ENCODE results near the gene DNAH17.
"Not testable (repeated sequence)": the region's sequence is repeated elsewhere in the genome, so short reads cannot be mapped to it uniquely, and the experiment has no call there.

DNAH17 gene

DNA sequence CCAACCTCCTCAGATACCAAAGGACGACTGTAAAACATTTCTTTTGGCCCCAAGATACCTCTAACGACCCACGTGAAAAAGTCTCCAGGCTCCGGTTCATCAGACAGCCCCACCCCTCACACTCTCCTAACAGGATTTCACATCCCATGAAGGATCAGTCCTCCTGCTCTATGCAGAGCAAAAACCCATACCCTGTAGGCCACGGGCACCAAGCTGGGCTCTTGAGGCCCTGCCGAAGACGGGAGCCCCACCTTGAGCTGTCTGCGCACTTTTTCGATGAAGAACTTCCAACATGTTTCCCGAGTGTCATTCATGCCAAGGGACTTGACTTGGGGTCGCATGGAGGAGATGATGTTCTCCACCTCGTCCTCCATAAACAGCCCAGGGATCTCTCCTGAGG lies 108.8 kb downstream of the DNAH17 start:
- Histone ChIP-seq H3K36me3 (ENCODE audit: control insufficient read depth, low read length) (no peaks in the 10 kb centered on the region), H3K9me3 (ENCODE audit: control insufficient read depth, insufficient read depth, low read length) (no peaks in the 10 kb centered on the region), H3K4me1 (ENCODE audit: control insufficient read depth, low read length) (no peaks in the 10 kb centered on the region), H4K20me1 (ENCODE audit: control insufficient read depth, insufficient read depth, low read depth, low read length) (no peaks in the 10 kb centered on the region), H3K27me3 (ENCODE audit: control insufficient read depth, low read length) (no peaks in the 10 kb centered on the region), H3K9me2 (replicated peaks; ENCODE audit: control insufficient read depth, low read length) (no peaks in the 10 kb centered on the region), H3K27ac (ENCODE audit: low read depth, low read length) (no peak overlapping the region), H3K79me2 (ENCODE audit: control insufficient read depth, low read length) (no peaks in the 10 kb centered on the region), H3F3A (ENCODE audit: control insufficient read depth, insufficient read depth) (no peaks in the 10 kb centered on the region), H3K4me2 (ENCODE audit: low read length) (no peak overlapping the region), H3K4me3 (ENCODE audit: low read length) (no peak overlapping the region)
- no peak for TF ChIP-seq EZH2phosphoT487 (IDR thresholded peaks at IDR 0.05; ENCODE audit: borderline replicate concordance, low read length)
- TF ChIP-seq, protein P1, sequence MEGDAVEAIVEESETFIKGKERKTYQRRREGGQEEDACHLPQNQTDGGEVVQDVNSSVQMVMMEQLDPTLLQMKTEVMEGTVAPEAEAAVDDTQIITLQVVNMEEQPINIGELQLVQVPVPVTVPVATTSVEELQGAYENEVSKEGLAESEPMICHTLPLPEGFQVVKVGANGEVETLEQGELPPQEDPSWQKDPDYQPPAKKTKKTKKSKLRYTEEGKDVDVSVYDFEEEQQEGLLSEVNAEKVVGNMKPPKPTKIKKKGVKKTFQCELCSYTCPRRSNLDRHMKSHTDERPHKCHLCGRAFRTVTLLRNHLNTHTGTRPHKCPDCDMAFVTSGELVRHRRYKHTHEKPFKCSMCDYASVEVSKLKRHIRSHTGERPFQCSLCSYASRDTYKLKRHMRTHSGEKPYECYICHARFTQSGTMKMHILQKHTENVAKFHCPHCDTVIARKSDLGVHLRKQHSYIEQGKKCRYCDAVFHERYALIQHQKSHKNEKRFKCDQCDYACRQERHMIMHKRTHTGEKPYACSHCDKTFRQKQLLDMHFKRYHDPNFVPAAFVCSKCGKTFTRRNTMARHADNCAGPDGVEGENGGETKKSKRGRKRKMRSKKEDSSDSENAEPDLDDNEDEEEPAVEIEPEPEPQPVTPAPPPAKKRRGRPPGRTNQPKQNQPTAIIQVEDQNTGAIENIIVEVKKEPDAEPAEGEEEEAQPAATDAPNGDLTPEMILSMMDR (IDR thresholded peaks at IDR 0.05; ENCODE audit: low read depth, low read length, poor library complexity, severe bottlenecking), result no peak

DNA sequence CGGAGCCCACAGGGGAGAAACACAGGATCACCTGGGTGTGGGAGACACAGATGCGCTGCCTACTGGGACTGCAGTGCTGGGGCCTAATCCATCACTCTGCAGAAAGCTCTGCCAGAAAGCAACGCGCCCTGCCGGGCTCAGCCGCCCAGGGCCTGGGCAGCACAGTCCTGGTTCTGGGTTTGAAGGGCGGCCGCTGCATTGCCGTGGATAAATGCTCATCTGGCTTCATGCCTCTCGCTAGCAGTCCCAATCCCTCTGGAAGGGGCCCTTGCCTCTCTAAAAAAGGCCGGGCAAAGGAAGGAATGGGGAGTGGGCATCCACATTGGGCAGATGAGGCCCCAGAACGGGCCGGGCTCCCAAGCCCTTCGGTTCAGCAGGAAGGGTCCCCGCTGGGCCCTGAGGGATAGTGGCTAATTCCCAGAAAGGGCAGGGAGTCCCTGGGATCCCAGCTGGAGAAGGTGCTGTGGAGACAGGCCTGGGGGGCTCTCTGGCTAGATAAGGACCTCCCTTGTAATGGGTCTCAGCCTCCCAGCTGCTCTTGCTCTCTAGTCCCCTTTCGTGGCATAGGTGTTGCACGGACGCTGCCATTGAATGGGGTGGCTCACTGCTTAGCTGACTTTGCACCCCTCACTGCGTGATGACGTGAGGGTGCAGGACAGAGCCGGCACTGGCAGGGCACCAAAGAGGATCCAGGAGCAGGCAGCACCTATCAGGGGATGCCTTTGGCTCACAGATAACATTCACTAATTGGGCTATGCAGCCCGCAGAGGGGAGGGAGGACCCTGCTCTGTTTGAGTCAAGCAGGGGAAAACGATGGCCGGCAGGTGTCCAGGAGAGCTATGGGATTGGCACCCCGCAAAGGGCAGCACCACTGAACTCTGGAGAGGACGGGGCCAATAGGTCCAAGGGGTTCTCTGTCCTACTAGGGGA lies 110.1 kb downstream of the DNAH17 start:
- TF ChIP-seq, protein P1 (IDR thresholded peaks at IDR 0.05; ENCODE audit: low read depth, low read length, poor library complexity, severe bottlenecking), result no peak
- TF ChIP-seq EZH2phosphoT487 (IDR thresholded peaks at IDR 0.05; ENCODE audit: borderline replicate concordance, low read length), result no peak
- Histone ChIP-seq H3K27me3 (ENCODE audit: control insufficient read depth, low read length) (no peaks in the 10 kb centered on the region), H3K9me2 (replicated peaks; ENCODE audit: control insufficient read depth, low read length) (no peaks in the 10 kb centered on the region), H3K4me2 (ENCODE audit: low read length) (no peak overlapping the region), H3F3A (ENCODE audit: control insufficient read depth, insufficient read depth) (no peaks in the 10 kb centered on the region), H3K9me3 (ENCODE audit: control insufficient read depth, insufficient read depth, low read length) (no peaks in the 10 kb centered on the region), H3K79me2 (ENCODE audit: control insufficient read depth, low read length) (no peaks in the 10 kb centered on the region), H3K27ac (ENCODE audit: low read depth, low read length) (no peak overlapping the region), H3K36me3 (ENCODE audit: control insufficient read depth, low read length) (no peaks in the 10 kb centered on the region), H3K4me3 (ENCODE audit: low read length) (no peak overlapping the region), H4K20me1 (ENCODE audit: control insufficient read depth, insufficient read depth, low read depth, low read length) (no peaks in the 10 kb centered on the region), H3K4me1 (ENCODE audit: control insufficient read depth, low read length) (no peaks in the 10 kb centered on the region)

DNA sequence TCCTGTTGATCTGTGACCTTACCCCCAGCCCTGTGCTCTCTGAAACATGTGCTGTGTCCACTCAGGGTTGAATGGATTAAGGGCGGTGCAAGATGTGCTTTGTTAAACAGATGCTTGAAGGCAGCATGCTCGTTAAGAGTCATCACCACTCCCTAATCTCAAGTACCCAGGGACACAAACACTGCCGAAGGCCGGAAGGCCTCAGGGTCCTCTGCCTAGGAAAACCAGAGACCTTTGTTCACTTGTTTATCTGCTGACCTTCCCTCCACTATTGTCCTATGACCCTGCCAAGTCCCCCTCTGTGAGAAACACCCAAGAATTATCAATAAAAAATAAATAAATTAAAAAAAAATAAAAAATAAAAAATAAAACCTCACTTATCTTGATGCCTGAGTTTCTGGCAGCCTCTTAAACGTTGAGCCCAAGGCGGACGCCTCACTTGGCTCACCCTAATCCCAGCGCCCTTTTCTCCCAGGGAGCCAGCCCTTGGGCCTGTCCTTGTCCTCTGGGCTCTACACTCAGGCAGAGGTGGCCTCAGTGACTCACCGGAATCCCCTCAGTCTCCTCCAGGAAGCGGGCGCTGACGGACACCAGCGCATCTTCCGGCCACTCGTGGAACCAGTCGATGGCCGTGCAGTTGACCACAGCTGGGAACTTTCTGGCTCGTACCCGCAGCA lies 110.9 kb downstream of the DNAH17 start:
- not testable (repeated sequence) for H3K4me2 ChIP-seq (ENCODE audit: low read length); H3K4me3 ChIP-seq (ENCODE audit: low read length); H3K9me2 ChIP-seq (replicated peaks; ENCODE audit: control insufficient read depth, low read length); H3K9me3 ChIP-seq (ENCODE audit: control insufficient read depth, insufficient read depth, low read length); H3F3A ChIP-seq (ENCODE audit: control insufficient read depth, insufficient read depth); H4K20me1 ChIP-seq (ENCODE audit: control insufficient read depth, insufficient read depth, low read depth, low read length); H3K4me1 ChIP-seq (ENCODE audit: control insufficient read depth, low read length); H3K27ac ChIP-seq (ENCODE audit: low read depth, low read length); H3K27me3 ChIP-seq (ENCODE audit: control insufficient read depth, low read length); H3K79me2 ChIP-seq (ENCODE audit: control insufficient read depth, low read length); H3K36me3 ChIP-seq (ENCODE audit: control insufficient read depth, low read length)

DNA sequence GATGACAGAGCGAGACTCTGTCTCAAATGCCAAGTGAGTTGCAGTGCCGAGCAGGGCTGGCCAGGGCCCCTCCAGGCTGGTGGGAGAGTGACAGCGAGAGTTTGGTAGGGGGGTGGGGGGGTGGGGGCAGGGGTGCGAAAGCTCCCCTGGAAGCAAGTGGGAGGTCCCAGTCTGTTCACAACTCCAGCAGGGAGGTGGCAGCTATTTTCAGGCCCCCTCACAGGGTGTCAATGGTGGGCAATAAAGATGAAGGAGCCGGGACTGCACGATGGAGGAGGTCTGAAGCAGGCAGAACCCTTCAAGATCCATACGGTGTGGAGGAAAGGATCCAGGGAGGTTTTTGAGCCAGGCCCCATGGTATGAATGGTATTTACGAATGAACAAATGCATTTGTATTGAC lies 115.0 kb downstream of the DNAH17 start:
- no peaks in the 10 kb centered on the region for H3K79me2 ChIP-seq (ENCODE audit: control insufficient read depth, low read length)
- H3K4me3 ChIP-seq (ENCODE audit: low read length), result no peak overlapping the region
- no peaks in the 10 kb centered on the region for H3K27me3 ChIP-seq (ENCODE audit: control insufficient read depth, low read length)
- no peaks in the 10 kb centered on the region for H4K20me1 ChIP-seq (ENCODE audit: control insufficient read depth, insufficient read depth, low read depth, low read length)
- H3K9me3 ChIP-seq (ENCODE audit: control insufficient read depth, insufficient read depth, low read length), result no peaks in the 10 kb centered on the region
- no peaks in the 10 kb centered on the region for H3K9me2 ChIP-seq (replicated peaks; ENCODE audit: control insufficient read depth, low read length)
- TF ChIP-seq EZH2phosphoT487 (IDR thresholded peaks at IDR 0.05; ENCODE audit: borderline replicate concordance, low read length), result no peak
- TF ChIP-seq, protein P1 (IDR thresholded peaks at IDR 0.05; ENCODE audit: low read depth, low read length, poor library complexity, severe bottlenecking), result no peak
- no peaks in the 10 kb centered on the region for H3K36me3 ChIP-seq (ENCODE audit: control insufficient read depth, low read length)
- no peaks in the 10 kb centered on the region for H3K4me1 ChIP-seq (ENCODE audit: control insufficient read depth, low read length)
- no peaks in the 10 kb centered on the region for H3F3A ChIP-seq (ENCODE audit: control insufficient read depth, insufficient read depth)
- no peak overlapping the region for H3K27ac ChIP-seq (ENCODE audit: low read depth, low read length)
- no peak overlapping the region for H3K4me2 ChIP-seq (ENCODE audit: low read length)

Measured in DOHH2 (cell line).